Immature natural killer cell (primary cell): Measurements from ENCODE around the gene EYA3. TPM values are rescaled to one million over a fixed set of nuclear protein-coding genes. Genes with fewer than 3 reads are reported as not detected.
A peak's percentile ranks its signal among the peaks of the same experiment; 100 is the strongest.

ENCODE experiments used
- DNase-seq, 3 donors: peaks; one replicate each; pipeline ENCODE4 v3.0.0; 2022; ENCODE audit warnings: mixed read lengths in 1 of 3
- H3K27ac Mint-ChIP-seq, 6 donors: one replicate each; pipeline ENCODE4 v1.8.0; 2020; ENCODE audit warnings: mixed read lengths in 6 of 6, mild to moderate bottlenecking in 5 of 6, inconsistent platforms in 4 of 6, moderate library complexity in 3 of 6
- H3K27me3 Mint-ChIP-seq, 3 donors: one replicate each; pipeline ENCODE4 v1.8.0; 2020 to 2021; ENCODE audit warnings: low read depth in 3 of 3, mild to moderate bottlenecking in 3 of 3, mixed read lengths in 3 of 3, moderate library complexity in 3 of 3, inconsistent platforms in 1 of 3
- H3K36me3 Mint-ChIP-seq, 3 donors: one replicate each; pipeline ENCODE4 v1.8.0; 2020; ENCODE audit warnings: mixed read lengths in 3 of 3, inconsistent platforms in 2 of 3, mild to moderate bottlenecking in 2 of 3
- H3K4me1 Mint-ChIP-seq, 2 donors: one replicate each; pipeline ENCODE4 v1.8.0; 2020; ENCODE audit warnings: inconsistent platforms in 2 of 2, mild to moderate bottlenecking in 2 of 2, mixed read lengths in 2 of 2, moderate library complexity in 1 of 2
- H3K4me3 Mint-ChIP-seq, 5 donors: one replicate each; pipeline ENCODE4 v1.8.0; 2020; ENCODE audit warnings: mild to moderate bottlenecking in 5 of 5, mixed read lengths in 5 of 5, inconsistent platforms in 3 of 5, moderate library complexity in 3 of 5
- H3K9me3 Mint-ChIP-seq, 6 donors: one replicate each; pipeline ENCODE4 v1.8.0; 2020; ENCODE audit warnings: mild to moderate bottlenecking in 6 of 6, mixed read lengths in 6 of 6, inconsistent platforms in 4 of 6, moderate library complexity in 3 of 6
- polyA plus RNA-seq, 3 donors: library from polyadenylated mRNA; unstranded; fragments of 300-500 nt; fragmentation: Illumina TruSeq; gene quantifications; one replicate each; pipeline ENCODE4 v1.2.3, GENCODE V29; 2021

Gene EYA3
- polyA plus RNA-seq, 3 donors from 2014 or later, result 7.8 to 15.6 (median 9.3) TPM

DNA sequence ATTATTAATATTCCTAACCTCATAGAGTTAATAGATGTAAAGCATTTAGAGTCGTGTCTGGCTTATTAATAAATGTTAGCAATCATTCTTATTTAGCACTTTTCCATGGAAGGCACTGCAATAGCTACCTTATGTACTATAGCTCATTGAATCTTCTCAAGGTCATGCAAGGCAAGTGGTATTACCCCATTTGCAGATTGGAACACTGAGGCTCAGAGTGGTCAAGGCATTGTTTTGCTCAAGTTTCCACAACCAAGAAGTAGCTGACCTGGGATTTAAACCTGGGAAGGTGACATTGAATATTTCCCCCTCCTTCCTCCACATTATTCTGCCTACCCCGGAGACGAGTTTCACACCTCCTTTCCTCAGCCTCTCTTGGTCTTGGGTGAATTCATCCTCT lies 37.8 kb upstream of the EYA3 start:
- no peaks in the 10 kb centered on the region for H3K9me3 Mint-ChIP-seq
- DNase-seq, result no peak
- H3K4me1 Mint-ChIP-seq, result no peaks in the 10 kb centered on the region
- H3K4me3 Mint-ChIP-seq, result no peak overlapping the region
- no peak overlapping the region for H3K27ac Mint-ChIP-seq
- peaks cover 2 to 10% (median 9%) of the 10 kb centered on the region in 3 donors for H3K27me3 Mint-ChIP-seq
- no peaks in the 10 kb centered on the region for H3K36me3 Mint-ChIP-seq

DNA sequence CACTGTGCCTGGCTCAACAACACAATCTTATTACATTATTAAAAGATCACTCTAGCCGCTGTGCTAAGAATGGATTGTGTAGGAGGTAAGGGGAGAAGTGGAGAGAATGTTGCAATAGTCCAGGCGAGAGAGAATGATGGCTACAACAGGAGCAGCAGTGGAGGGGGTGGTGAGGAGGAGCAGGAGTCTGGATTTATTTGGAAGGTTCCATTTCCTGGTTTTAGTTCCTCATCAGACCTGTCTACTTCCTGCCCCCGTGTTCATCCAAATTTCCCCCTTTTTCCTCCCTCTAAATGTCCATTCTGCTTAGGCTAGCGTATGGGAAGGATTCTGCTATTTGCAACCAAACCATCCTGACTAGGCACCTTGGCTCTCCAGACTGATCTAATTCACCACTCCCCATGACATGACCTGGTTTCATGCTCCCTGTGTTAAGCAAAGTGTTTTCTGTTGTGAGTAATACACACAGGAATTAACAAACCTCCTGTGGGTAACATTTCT lies 35.1 kb upstream of the EYA3 start:
- Mint-ChIP-seq H3K27ac (no peak overlapping the region), H3K36me3 (no peaks in the 10 kb centered on the region), H3K4me3 (no peak overlapping the region), H3K4me1 (no peaks in the 10 kb centered on the region), H3K27me3 (peaks cover 5 to 10% (median 9%) of the 10 kb centered on the region in 3 donors), H3K9me3 (no peaks in the 10 kb centered on the region)
- no peak for DNase-seq

DNA sequence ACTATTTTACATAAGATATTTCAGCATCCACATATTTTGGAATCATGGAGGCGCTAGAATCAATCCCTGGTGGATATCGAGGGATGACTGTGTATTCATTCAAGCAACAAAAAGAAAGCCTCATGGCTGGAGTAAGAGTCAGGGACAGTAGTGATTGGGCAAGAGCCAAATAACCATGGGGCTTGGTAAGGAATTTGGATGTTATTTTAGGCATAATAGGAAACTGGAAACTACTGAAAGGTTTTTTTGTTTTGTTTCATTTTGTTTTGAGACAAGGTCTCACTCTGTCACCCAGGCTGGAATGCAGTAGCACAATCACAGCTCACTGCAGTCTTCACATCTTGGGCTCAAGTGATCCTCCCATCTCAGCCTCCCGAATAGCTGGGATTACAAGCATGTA lies 33.8 kb upstream of the EYA3 start:
- Mint-ChIP-seq H3K27ac (no peak overlapping the region), H3K27me3 (peaks cover 5 to 12% (median 9%) of the 10 kb centered on the region in 3 donors), H3K36me3 (no peaks in the 10 kb centered on the region), H3K9me3 (no peaks in the 10 kb centered on the region), H3K4me3 (no peak overlapping the region), H3K4me1 (no peaks in the 10 kb centered on the region)
- no peak for DNase-seq

- no peaks in the 10 kb centered on the region for H3K36me3 Mint-ChIP-seq
- DNase-seq, result no peak
- H3K9me3 Mint-ChIP-seq, result no peaks in the 10 kb centered on the region
- peaks cover 12 to 14% of the 10 kb centered on the region in 2 donors for H3K4me1 Mint-ChIP-seq
- no peak overlapping the region for H3K27ac Mint-ChIP-seq
- H3K27me3 Mint-ChIP-seq, result peaks cover 4 to 12% (median 5%) of the 10 kb centered on the region in 3 donors
- H3K4me3 Mint-ChIP-seq, result no peak overlapping the region
Measured at GRCh38 chr1:28119556-28119955, 31.1 kb upstream of the EYA3 start.

GRCh38 chr1:28118640-28119307 lies 30.4 kb upstream of the EYA3 start:
- Mint-ChIP-seq H3K27ac (no peak overlapping the region), H3K36me3 (no peaks in the 10 kb centered on the region), H3K4me1 (peaks cover 13 to 17% of the 10 kb centered on the region in 2 donors), H3K9me3 (no peaks in the 10 kb centered on the region), H3K4me3 (no peak overlapping the region), H3K27me3 (peaks cover 4 to 12% (median 5%) of the 10 kb centered on the region in 3 donors)
- no peak for DNase-seq

DNA sequence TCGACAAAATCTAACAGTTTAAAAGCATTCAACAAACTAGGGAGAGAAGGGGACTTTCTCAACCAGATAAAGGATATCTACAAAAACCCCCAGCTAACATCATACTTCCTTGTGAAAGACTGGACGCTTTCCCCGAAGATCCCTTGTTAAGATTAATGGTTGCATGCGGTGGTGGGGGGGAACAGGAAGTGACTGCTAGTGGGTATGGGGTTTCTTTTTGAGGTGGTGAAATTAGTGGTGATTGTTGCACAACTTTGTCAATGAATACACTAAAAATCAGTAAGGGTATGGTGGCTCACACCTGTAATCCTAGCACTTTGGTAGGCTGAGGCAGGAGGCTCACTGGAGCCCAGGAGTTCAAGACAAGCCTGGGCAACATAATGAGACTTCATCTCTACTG lies 26.9 kb upstream of the EYA3 start:
- Mint-ChIP-seq H3K27me3 (peaks cover 2 to 8% (median 4%) of the 10 kb centered on the region in 3 donors), H3K4me1 (peaks cover 22% of the 10 kb centered on the region in 2 donors), H3K27ac (peak overlapping the region in 5 of 6 donors; percentile 43 to 86 (median 62)), H3K4me3 (peak overlapping the region; percentile 4 to 66 (median 44)), H3K36me3 (no peaks in the 10 kb centered on the region), H3K9me3 (no peaks in the 10 kb centered on the region)
- DNase-seq, result peak; percentile 64 to 72 (median 68)

DNA sequence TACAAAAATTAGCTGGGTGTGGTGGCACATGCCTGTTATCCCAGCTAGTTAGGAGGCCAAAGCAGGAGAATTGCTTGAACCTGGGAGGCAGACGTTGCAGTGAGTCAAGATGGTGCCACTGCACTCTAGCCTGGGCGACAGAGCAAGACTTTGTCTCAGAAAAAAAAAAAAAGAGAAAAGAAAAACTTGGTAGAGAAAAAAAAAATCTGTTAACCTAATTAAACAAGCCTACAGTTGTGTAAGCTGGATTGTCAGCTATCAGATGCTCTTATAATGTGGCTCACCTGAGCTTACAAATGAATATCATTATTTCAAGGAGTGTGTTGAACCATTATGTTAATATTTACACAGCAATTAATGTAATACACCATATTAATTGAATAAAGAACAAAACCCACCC lies 26.4 kb upstream of the EYA3 start:
- no peak for DNase-seq
- Mint-ChIP-seq H3K4me3 (peak overlapping the region in 1 of 5 donors; percentile 66), H3K4me1 (peaks cover 22% of the 10 kb centered on the region in 2 donors), H3K36me3 (no peaks in the 10 kb centered on the region), H3K9me3 (no peaks in the 10 kb centered on the region), H3K27me3 (peaks cover 2 to 8% (median 4%) of the 10 kb centered on the region in 3 donors), H3K27ac (peak overlapping the region in 5 of 6 donors; percentile 43 to 86 (median 62))

GRCh38 chr1:28113242-28113572 lies 24.8 kb upstream of the EYA3 start:
- H3K27me3 Mint-ChIP-seq, result peaks cover 2 to 6% (median 4%) of the 10 kb centered on the region in 3 donors
- peak overlapping the region in 1 of 5 donors; percentile 29 for H3K4me3 Mint-ChIP-seq
- H3K36me3 Mint-ChIP-seq, result no peaks in the 10 kb centered on the region
- H3K4me1 Mint-ChIP-seq, result peaks cover 22% of the 10 kb centered on the region in 2 donors
- peak overlapping the region in 1 of 6 donors; percentile 48 for H3K27ac Mint-ChIP-seq
- no peaks in the 10 kb centered on the region for H3K9me3 Mint-ChIP-seq
- no peak for DNase-seq

DNA sequence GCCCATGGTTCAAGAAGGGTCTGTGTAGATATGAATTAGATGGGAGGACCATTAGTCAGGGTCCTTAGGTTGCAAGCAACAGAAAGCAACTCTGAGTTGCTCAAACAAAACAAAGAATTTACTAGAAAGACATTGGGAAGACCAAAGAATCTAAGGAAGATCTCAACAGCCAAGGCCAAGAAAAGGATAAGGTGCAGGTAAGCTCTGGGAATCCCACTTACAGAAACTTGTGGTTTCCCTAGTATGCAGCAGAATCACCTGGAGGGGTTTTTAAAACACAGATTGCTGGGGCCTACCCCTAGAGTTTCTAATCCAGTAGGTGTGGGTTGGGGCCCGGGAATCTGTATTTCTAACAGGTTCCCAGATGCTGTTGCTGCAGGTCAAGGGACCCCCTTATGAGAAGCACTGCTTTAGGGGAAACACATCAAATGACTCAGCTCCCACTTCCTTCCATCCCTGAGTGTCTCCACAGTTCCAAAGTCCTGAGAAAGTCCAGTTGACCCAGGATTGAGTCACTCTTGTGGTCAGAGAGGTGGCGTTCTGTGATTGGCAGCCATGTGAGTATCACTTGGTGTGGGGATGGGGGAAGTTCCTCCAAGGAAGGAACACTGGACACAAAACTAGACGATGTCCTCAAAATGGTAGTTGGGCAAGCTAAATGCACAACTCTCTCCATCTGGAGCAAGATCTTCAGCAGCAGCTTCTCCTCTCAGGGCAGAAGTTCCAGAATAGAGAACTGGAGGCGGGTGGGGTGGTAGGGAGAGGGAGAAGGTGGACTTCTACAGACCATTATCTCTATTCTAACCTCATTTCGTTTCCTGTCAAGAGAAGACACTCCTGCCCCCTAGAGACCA lies 24.2 kb upstream of the EYA3 start:
- no peak for DNase-seq
- Mint-ChIP-seq H3K36me3 (no peaks in the 10 kb centered on the region), H3K9me3 (no peaks in the 10 kb centered on the region), H3K4me1 (peaks cover 22% of the 10 kb centered on the region in 2 donors), H3K4me3 (peak overlapping the region in 1 of 5 donors; percentile 29), H3K27me3 (peaks cover 2 to 6% (median 4%) of the 10 kb centered on the region in 3 donors), H3K27ac (peak overlapping the region in 1 of 6 donors; percentile 48)

DNA sequence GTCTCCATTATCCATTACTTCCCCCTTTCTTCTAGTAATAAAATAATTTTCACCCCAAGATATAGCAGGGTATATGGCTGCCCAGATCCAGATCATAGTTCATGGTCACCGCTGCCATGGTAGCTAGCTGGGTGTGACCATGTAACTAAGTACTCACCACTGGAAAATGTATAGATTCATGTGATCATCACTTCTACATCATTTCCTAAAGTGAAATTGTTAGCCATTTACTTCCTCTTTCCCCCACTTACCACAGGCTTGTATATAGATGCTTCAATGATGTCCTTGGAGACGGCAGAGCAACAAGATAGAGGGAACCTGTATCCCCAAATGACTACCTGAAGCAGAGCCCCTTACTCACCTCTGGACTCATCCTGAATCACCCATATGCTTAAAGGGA lies 22.7 kb upstream of the EYA3 start:
- peaks cover 20 to 22% of the 10 kb centered on the region in 2 donors for H3K4me1 Mint-ChIP-seq
- H3K9me3 Mint-ChIP-seq, result no peaks in the 10 kb centered on the region
- DNase-seq, result no peak
- H3K4me3 Mint-ChIP-seq, result no peak overlapping the region
- peak overlapping the region in 3 of 6 donors; percentile 36 to 70 (median 49) for H3K27ac Mint-ChIP-seq
- peaks cover 2 to 4% (median 2%) of the 10 kb centered on the region in 3 donors for H3K27me3 Mint-ChIP-seq
- no peaks in the 10 kb centered on the region for H3K36me3 Mint-ChIP-seq

DNA sequence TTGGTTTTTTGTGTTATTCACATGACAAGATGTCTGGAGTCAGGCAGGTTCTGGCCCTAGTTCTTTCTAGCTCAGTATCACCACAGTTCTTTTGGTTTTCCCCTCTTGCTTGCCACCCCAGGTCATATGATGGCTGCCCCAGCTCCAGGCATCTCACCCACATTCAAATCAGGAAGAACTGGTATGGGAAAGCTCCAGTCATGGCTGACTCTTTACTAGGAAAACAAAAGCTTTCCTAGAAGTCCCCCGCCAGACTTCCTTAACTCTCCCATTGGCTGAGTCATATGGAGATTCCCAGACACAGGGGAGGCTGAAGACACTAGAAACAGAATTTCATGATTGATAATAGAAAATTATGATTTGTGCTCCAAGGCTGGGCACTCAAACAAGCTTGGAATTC lies 22.1 kb upstream of the EYA3 start:
- no peaks in the 10 kb centered on the region for H3K36me3 Mint-ChIP-seq
- no peaks in the 10 kb centered on the region for H3K9me3 Mint-ChIP-seq
- no peak overlapping the region for H3K4me3 Mint-ChIP-seq
- H3K27ac Mint-ChIP-seq, result no peak overlapping the region
- peaks cover 2 to 4% (median 4%) of the 10 kb centered on the region in 3 donors for H3K27me3 Mint-ChIP-seq
- H3K4me1 Mint-ChIP-seq, result peaks cover 18 to 20% of the 10 kb centered on the region in 2 donors
- no peak for DNase-seq

GRCh38 chr1:28109639-28110038 lies 21.2 kb upstream of the EYA3 start:
- H3K27ac Mint-ChIP-seq, result peak overlapping the region in 1 of 6 donors; percentile 30
- H3K9me3 Mint-ChIP-seq, result no peaks in the 10 kb centered on the region
- H3K27me3 Mint-ChIP-seq, result peaks cover 0 to 2% (median 2%) of the 10 kb centered on the region in 3 donors
- no peak for DNase-seq
- no peaks in the 10 kb centered on the region for H3K36me3 Mint-ChIP-seq
- peaks cover 9 to 11% of the 10 kb centered on the region in 2 donors for H3K4me1 Mint-ChIP-seq
- no peak overlapping the region for H3K4me3 Mint-ChIP-seq

- no peak for DNase-seq
- Mint-ChIP-seq H3K27ac (no peak overlapping the region), H3K9me3 (no peaks in the 10 kb centered on the region), H3K4me1 (peaks cover 5 to 9% of the 10 kb centered on the region in 2 donors), H3K36me3 (no peaks in the 10 kb centered on the region), H3K27me3 (peaks cover 0 to 2% (median 2%) of the 10 kb centered on the region in 3 donors), H3K4me3 (no peak overlapping the region)
Measured at GRCh38 chr1:28108001-28108400, 19.6 kb upstream of the EYA3 start.

- Mint-ChIP-seq H3K36me3 (no peaks in the 10 kb centered on the region), H3K27me3 (peaks cover 0 to 2% (median 2%) of the 10 kb centered on the region in 3 donors), H3K4me1 (no peaks in the 10 kb centered on the region)
Measured at GRCh38 chr1:28104866-28105467, 16.6 kb upstream of the EYA3 start.

More at GRCh38 chr1:28104866-28105467, 16.6 kb upstream of the EYA3 start:
- no peaks in the 10 kb centered on the region for H3K9me3 Mint-ChIP-seq
- no peak overlapping the region for H3K27ac Mint-ChIP-seq
- H3K4me3 Mint-ChIP-seq, result no peak overlapping the region
- no peak for DNase-seq
